ENCODE measurements around the gene DDX24.

The DDX24 gene

DNA sequence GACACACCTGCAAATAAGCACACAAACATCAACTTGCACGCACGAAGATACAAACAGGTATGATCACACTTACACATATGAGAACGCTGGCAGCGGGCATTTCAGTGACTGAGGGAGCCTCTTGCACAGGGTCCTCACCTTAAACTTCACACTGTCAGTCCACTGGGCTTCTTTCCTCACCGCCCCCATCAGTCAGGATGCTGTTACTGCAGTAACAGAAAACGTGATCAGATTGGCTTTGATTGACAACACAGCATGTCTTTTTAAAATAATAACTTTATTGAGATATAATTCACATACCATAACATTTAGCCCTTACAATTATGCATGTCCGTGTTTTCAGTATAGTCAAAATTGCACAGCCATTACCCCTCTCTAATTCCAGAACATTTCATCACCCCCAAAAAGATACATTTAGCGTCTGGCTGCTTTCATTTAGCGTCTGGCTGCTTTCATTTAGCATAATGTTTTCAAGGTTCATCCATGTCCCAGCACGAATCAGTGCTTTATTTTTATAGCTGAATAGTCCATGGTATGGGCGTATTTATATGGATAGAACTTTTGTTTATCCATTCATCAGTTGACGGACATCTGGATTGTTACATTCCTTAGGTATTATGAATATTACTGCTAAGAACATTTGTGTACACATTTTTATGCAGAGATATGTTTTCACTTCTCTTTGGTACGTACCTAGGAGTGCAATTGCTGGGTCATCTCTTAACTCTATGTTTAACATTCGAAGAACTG, 75.5 kb downstream of the DDX24 start:
- no peak for DNase-seq

DNA sequence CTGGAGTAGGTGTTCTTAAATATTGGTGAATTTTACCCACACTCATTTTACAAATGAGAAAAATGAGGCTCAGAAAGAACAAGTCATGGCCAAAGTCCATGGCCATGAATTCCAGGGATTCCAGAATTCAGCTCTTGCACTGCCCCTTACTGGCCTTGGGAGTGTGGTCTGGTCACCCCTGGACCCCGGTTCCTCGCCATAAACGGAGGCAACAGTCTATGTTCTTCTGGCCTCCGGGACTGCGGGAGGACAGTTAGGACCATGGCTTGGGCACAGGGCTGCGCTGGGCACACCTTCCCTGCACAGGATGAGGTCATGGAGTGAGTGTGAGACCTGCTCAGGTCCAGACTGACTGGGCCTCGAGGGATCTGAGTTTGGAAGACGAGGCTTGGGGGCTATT, 77.0 kb downstream of the DDX24 start:
- DNase-seq: no peak

DNA sequence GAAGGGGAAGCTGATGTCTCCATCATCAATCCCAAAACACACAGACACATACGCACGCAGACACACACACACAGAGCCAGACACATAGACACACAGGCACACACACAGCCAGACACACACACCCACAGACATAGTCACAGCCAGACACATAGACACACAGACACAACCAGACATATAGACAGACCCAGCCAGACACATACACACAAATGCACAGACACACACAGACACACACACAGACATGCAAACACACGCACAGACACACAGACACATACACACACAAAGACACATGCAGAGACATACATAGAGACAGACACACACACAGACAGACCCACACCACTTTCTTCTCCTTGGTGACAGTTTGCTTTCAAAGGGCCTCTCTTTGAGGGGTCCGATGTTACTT, 77.6 kb downstream of the DDX24 start:
- no peak for DNase-seq

DNA sequence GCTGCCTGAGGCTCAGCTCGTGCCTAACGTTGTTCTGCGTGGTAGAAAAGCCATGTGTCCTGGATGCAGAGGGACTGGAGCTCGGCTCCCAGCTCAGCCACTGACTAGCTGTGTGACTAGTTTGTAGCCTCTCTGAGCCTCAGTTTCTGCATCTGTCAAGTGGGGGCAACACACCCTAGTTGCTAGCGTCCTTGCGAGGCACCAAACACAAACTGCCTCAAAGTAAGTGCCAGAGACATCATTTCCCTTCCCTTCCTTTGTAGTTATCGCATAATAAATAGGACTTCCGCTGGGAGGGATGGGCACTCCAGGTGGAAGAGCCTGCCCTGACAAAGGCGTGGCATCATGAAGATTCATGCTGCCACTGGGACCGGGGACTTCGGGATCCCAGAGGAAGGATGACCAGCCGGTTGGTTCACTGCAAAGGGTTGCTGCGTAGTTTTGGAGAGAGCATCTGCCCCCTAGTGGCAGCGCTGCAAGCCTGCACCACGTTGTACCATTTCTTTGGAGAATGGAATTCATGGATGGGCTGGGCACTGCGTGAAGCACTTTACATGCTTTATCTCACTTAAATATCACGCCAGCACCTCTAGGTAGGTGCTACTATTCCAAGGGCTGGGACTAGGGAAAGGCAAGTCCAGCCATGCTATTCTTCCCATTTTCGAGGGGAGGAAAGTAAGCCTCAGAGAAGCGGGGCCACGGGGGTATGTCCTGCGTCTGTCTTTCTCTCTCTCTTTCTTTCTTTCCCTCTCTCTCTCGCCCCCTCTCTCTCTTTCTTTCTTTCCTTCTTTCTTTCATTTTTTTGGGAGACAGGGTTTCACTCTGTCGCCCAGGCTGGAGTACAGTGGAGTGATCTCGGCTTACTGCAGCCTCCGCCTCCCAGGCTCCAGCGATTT, 79.3 kb downstream of the DDX24 start:
- no peak for DNase-seq

DNA sequence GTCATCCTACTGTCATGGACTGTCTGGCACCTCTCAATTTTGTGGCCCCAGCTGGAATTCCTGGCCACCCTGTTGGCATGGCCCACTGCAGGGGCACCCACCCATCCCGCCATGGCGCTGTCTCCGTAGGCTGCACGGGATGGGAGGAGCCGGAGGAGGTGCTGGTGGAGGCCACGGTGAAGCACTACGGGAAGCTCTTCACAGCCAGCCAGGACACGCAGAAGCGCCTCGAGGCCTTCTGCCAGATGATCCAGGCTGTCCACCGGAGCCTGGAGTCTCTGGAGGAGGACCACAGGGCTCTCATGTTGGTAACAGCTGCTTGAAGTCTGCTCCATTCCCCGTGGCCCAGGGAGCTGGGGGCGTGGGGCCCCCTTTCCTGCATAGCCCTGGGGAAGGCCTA, 80.0 kb downstream of the DDX24 start:
- no peak for DNase-seq

DNA sequence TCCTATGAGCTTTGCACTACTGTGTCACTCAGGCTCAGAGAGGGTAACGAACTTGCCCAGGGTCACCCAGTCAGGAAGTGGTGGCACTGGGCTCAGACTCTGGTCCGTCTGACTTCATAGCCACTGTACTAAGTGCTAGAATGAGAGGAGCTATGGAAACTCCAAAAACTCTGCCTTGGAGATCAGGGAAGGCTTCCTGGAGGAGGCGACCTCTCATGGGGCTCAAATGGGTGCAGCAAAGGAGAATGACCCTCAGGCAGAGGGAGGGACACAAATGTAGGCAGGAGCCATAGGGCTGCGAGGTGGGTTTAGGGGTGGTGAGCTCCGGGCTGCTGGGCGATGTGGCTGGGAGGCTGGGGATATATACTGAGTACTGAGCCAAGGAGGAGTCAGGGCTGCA, 80.7 kb downstream of the DDX24 start:
- no peak for DNase-seq

DNA sequence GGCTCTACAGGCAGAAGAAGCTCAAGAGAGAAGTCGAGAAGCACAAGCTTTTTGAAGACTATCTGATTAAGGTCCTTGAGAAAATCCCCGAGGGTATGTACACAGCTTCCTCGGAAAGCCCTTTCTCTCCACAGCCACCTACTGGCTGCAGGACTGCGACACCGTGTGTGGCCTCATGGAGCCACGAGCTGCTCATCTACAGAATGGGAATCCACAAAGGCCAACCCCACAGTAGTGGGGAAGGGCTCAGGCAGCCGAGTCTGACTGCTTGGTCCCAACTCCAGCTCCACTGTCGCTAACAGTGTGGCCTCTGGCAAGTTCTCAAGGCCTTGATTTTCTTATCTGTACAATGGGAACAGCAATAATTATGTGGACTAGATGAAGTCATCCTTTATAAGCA, 81.4 kb downstream of the DDX24 start:
- no peak for DNase-seq

DNA sequence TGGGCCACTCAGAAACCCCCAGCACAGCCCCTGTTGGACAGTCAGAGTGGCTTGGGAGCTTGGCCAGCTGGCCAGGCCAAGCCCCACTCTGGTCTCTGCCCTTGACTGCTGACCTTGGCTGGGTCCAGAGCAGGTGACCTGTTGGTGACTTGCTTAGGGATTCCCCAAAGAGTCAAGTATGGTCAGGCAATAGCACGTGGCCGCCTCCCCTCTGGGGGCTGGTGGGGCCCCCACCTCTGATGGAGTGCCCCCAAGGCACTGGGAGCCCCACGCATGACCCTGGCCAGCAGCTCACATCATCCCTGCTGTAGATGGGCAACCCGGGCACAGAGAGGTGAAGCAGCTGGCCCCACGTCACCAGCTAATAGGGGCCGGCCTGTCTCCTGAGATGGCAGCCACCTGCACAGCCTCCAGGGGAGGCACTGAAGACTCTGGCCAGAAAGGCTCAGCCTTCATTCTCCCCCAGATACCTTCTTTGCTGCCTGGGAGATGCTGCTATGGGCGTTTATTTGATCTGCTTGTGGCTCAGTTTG, 82.1 kb downstream of the DDX24 start:
- DNase-seq: no peak

Measured in NCI-H2029 (cell line).